ENCODE measurements around the gene REEP1.

Gene REEP1, protein sequence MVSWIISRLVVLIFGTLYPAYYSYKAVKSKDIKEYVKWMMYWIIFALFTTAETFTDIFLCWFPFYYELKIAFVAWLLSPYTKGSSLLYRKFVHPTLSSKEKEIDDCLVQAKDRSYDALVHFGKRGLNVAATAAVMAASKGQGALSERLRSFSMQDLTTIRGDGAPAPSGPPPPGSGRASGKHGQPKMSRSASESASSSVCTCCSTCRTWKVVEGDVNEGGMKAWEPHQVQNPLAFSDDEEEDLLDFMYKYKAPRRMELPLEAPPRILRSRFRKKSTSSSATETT

DNA sequence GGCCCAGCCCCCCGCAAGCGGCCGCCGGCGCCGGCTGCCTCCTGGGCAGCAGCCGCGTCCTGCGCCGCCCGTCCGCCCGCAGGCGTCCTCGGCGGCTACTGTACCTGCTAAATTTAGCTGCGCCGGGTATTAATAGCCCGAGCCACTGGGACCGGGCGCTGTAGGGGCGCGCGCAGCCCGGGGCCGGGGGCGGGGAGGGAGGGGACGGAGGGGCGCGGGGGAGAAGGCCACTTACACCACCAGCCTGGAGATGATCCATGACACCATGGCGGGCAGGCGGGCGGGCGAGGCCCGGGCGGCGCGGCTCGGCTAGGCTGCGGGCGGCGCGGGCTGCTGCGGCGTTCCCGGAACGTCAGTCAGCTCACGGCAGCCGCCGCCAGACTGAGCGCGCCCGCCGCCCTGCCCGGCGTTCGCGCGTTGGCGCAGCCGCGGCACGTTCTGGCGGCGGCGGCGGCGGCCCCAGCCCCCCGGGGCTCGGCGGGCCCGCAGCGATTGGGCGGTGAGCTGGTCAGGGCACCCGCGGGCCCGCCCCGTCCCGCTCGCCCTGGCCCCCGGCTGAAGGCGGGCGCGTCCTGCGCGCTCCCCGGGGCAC lies at the start of gene REEP1:
Gene REEP1 (minus strand): TSS at position 383 of the 592 bp plus-strand sequence. CDS start 116 bp downstream, at position 267.
- no peaks in the 10 kb centered on the region for H3K36me3 ChIP-seq (ENCODE audit: control insufficient read depth, low read depth, low read length)
- H3K27me3 ChIP-seq (ENCODE audit: control insufficient read depth, insufficient read depth, low read length): peaks cover 68% of the 10 kb centered on the region
- no peak within 1 kb of the TSS for H3K9ac ChIP-seq (ENCODE audit: low read length)
- H3K4me3 ChIP-seq (ENCODE audit: low read length): peak within 1 kb of the TSS; percentile 58
- H3K9me3 ChIP-seq (ENCODE audit: control insufficient read depth, low read depth, low read length): no peaks in the 10 kb centered on the region
- H3K4me1 ChIP-seq (ENCODE audit: control insufficient read depth, low read depth, low read length): no peaks in the 10 kb centered on the region
- no peak within 1 kb of the TSS for H3K27ac ChIP-seq (ENCODE audit: low read length)

DNA sequence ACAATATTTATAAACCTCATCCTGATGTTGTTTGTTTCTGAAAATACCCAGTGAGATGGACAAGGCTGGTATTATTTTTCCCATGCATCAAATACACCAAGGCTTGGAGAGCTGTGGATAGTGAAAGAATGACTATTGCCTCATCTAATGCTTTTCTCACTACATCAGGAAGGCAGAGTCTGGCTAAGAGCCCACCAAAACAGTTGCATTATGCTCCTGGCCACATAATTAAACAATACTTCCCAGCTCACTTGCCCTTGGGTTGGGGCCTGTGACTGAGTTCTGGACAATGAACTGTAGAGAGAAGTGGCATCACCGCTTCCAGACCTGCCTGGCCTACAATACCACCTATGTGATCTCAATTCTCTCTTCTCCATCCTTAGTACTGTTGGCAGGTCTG lies 46.4 kb upstream of the REEP1 start:
- H3K27me3 ChIP-seq (ENCODE audit: control insufficient read depth, insufficient read depth, low read length): no peaks in the 10 kb centered on the region
- H3K4me1 ChIP-seq (ENCODE audit: control insufficient read depth, low read depth, low read length): no peaks in the 10 kb centered on the region
- H3K27ac ChIP-seq (ENCODE audit: low read length): no peak overlapping the region
- H3K36me3 ChIP-seq (ENCODE audit: control insufficient read depth, low read depth, low read length): no peaks in the 10 kb centered on the region
- H3K9ac ChIP-seq (ENCODE audit: low read length): no peak overlapping the region
- no peaks in the 10 kb centered on the region for H3K9me3 ChIP-seq (ENCODE audit: control insufficient read depth, low read depth, low read length)
- H3K4me3 ChIP-seq (ENCODE audit: low read length): no peak overlapping the region

DNA sequence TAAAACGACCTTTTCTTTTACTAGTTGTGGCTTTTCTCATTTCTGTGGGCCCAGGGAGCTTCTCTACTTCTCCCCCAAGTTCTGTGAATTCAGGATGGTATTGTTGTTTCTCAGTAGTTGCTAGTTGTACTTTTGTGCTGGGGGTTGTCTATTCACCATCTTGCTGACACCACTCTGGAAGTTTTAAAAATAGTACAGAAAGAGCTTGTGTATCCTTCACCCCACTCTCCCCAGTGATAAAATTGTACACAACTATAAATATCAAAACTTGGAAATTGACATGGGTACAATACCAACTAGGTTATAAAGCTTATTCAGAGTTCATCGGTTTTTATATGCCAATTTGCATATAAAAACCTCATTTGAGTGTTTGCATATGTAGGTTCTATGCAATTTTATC lies 45.3 kb upstream of the REEP1 start:
- Histone ChIP-seq H3K4me3 (ENCODE audit: low read length) (no peak overlapping the region), H3K36me3 (ENCODE audit: control insufficient read depth, low read depth, low read length) (no peaks in the 10 kb centered on the region), H3K27me3 (ENCODE audit: control insufficient read depth, insufficient read depth, low read length) (no peaks in the 10 kb centered on the region), H3K4me1 (ENCODE audit: control insufficient read depth, low read depth, low read length) (no peaks in the 10 kb centered on the region), H3K27ac (ENCODE audit: low read length) (no peak overlapping the region), H3K9ac (ENCODE audit: low read length) (no peak overlapping the region), H3K9me3 (ENCODE audit: control insufficient read depth, low read depth, low read length) (no peaks in the 10 kb centered on the region)

DNA sequence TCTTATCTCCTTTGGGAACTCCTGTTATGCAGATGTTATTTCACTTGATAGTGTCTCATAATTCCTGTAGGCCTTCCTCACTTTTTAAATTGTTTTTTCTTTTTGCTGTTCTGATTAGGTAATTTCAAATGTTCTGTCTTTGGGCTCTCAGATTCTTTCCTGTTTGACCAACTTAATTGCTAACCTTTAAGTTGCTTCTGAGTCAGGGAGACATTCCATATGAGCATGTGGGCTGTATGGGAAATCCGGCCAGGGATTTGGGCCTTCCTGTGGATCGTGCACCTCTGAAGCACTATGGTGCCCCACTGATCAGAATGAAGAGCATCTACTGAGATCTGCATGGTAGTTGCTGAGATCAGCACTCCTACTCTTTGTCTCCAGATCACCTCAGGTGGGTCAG lies 44.7 kb upstream of the REEP1 start:
- Histone ChIP-seq H3K27ac (ENCODE audit: low read length) (no peak overlapping the region), H3K36me3 (ENCODE audit: control insufficient read depth, low read depth, low read length) (no peaks in the 10 kb centered on the region), H3K4me3 (ENCODE audit: low read length) (no peak overlapping the region), H3K4me1 (ENCODE audit: control insufficient read depth, low read depth, low read length) (no peaks in the 10 kb centered on the region), H3K27me3 (ENCODE audit: control insufficient read depth, insufficient read depth, low read length) (no peaks in the 10 kb centered on the region), H3K9me3 (ENCODE audit: control insufficient read depth, low read depth, low read length) (no peaks in the 10 kb centered on the region), H3K9ac (ENCODE audit: low read length) (no peak overlapping the region)

DNA sequence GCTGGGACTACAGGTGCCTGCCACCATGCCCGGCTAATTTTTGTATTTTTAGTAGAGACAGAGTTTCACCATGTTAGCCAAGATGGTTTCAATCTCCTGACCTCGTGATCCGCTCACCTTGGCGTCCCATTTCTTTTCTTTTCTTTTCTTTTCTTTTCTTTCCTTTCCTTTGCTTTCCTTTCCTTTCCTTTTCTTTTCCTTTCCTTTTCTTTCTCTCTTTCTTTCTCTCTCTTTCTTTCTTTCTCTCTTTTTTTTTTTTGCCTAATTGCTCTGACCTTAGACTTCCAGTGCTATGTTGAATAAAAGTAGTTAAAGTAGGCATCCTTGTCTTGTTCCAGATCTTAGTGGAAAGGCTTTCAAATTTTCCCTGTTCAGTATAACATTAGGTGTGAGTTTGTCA lies 41.0 kb upstream of the REEP1 start:
- Histone ChIP-seq H3K4me1 (ENCODE audit: control insufficient read depth, low read depth, low read length) (no peaks in the 10 kb centered on the region), H3K27ac (ENCODE audit: low read length) (no peak overlapping the region), H3K27me3 (ENCODE audit: control insufficient read depth, insufficient read depth, low read length) (no peaks in the 10 kb centered on the region), H3K9me3 (ENCODE audit: control insufficient read depth, low read depth, low read length) (no peaks in the 10 kb centered on the region), H3K9ac (ENCODE audit: low read length) (no peak overlapping the region), H3K36me3 (ENCODE audit: control insufficient read depth, low read depth, low read length) (no peaks in the 10 kb centered on the region), H3K4me3 (ENCODE audit: low read length) (no peak overlapping the region)

DNA sequence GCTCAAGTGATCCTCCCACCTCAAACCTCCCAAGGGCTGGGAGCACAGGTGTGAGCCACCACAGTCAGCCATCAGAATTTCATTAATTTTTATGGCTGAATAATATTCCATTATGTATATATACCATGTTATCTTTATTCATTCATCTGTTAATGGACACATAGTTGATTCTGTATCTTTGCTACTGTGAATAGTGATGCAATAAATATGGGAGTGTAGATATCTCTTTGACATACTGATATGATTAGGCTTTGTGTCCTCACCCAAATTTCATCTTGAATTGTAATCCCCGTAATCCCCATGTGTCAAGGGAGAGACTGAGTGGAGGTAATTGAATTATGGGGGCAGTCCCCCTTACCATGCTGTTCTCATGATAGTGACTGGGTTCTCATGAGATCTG lies 38.2 kb upstream of the REEP1 start:
- Histone ChIP-seq H3K36me3 (ENCODE audit: control insufficient read depth, low read depth, low read length) (no peaks in the 10 kb centered on the region), H3K9ac (ENCODE audit: low read length) (no peak overlapping the region), H3K27ac (ENCODE audit: low read length) (no peak overlapping the region), H3K27me3 (ENCODE audit: control insufficient read depth, insufficient read depth, low read length) (no peaks in the 10 kb centered on the region), H3K4me1 (ENCODE audit: control insufficient read depth, low read depth, low read length) (peaks cover 3% of the 10 kb centered on the region), H3K4me3 (ENCODE audit: low read length) (no peak overlapping the region), H3K9me3 (ENCODE audit: control insufficient read depth, low read depth, low read length) (no peaks in the 10 kb centered on the region)

DNA sequence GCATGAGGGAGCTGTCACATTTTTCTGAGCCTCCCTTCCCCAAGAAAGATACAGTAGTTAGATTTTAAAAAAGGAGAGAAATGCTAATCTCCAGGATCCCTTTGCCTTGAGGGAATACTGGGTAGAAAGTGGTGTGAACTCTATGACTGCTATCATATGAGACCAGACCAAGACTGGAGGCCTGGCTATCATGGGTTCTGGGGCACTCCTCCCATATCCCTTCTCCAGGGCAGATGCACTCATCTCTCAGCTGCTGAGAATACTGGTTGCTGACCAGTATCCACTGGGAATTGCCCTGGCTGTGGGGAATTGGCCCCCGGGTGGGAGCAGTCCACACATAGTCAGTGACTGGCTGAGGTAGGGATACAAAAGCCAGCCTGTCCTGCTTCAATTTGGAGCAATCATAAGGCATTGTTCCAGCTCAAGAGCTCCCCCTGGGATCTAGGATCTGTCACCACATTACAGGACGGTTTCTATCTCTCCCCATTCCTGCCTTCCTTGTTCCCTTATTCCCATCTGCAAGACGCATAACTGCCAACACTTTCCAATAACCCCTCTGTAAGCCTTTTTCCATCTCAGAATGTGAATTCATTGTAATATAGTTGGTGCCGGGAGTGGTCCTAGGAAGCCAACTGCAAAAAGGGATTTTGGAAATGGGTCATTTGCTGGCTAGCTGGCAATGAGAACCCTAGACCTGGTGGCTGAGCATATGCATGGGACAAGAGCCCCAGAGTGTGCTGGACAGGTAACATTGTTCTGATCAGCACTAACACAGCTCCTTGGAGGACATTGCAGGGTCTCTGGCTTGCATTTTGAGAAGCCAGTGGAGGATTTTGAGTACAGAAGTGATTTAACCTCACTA lies 35.4 kb upstream of the REEP1 start:
- Histone ChIP-seq H3K27ac (ENCODE audit: low read length) (no peak overlapping the region), H3K4me1 (ENCODE audit: control insufficient read depth, low read depth, low read length) (peaks cover 3% of the 10 kb centered on the region), H3K9me3 (ENCODE audit: control insufficient read depth, low read depth, low read length) (no peaks in the 10 kb centered on the region), H3K36me3 (ENCODE audit: control insufficient read depth, low read depth, low read length) (no peaks in the 10 kb centered on the region), H3K27me3 (ENCODE audit: control insufficient read depth, insufficient read depth, low read length) (no peaks in the 10 kb centered on the region), H3K4me3 (ENCODE audit: low read length) (no peak overlapping the region), H3K9ac (ENCODE audit: low read length) (no peak overlapping the region)

DNA sequence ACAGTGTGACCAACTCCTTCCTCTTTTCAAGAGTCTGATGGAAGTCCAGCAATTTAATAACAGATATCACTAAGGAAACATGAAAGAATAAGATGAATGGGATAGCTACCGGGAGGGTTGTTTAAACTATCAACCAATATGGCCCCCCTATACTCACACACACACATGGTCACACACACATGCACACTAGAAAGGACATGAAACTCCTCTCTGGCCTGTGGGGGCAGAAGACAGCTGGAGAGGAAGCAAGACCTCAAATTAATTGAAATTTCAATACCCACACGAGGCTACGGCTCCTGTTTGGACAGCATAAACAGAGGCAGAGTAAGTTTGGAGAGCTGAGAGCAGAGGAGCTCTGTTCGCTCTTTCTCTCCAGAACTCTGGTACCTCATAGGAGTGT lies 34.7 kb upstream of the REEP1 start:
- no peaks in the 10 kb centered on the region for H3K36me3 ChIP-seq (ENCODE audit: control insufficient read depth, low read depth, low read length)
- no peak overlapping the region for H3K27ac ChIP-seq (ENCODE audit: low read length)
- no peak overlapping the region for H3K9ac ChIP-seq (ENCODE audit: low read length)
- no peaks in the 10 kb centered on the region for H3K9me3 ChIP-seq (ENCODE audit: control insufficient read depth, low read depth, low read length)
- peaks cover 3% of the 10 kb centered on the region for H3K4me1 ChIP-seq (ENCODE audit: control insufficient read depth, low read depth, low read length)
- no peak overlapping the region for H3K4me3 ChIP-seq (ENCODE audit: low read length)
- no peaks in the 10 kb centered on the region for H3K27me3 ChIP-seq (ENCODE audit: control insufficient read depth, insufficient read depth, low read length)

DNA sequence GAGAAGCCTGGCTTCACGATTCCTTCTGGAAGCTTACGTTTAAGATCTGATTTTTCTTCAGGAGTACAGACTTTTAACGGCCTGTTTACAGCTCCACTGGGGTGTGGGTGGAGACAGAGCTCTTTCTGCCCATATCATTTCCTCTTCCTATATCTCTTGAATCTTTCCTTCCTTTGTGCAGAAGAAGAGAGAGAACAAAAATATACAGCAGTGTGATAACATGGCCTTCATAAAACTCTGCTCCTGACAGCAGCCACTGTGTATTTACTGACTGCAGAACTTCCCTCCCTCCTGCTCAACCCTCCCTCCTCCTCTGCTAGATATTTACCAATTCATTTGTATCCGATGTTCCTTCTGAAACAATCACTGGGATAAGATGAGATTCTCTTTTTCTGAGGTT lies 34.1 kb upstream of the REEP1 start:
- no peak overlapping the region for H3K9ac ChIP-seq (ENCODE audit: low read length)
- H3K27ac ChIP-seq (ENCODE audit: low read length): no peak overlapping the region
- no peaks in the 10 kb centered on the region for H3K27me3 ChIP-seq (ENCODE audit: control insufficient read depth, insufficient read depth, low read length)

DNA sequence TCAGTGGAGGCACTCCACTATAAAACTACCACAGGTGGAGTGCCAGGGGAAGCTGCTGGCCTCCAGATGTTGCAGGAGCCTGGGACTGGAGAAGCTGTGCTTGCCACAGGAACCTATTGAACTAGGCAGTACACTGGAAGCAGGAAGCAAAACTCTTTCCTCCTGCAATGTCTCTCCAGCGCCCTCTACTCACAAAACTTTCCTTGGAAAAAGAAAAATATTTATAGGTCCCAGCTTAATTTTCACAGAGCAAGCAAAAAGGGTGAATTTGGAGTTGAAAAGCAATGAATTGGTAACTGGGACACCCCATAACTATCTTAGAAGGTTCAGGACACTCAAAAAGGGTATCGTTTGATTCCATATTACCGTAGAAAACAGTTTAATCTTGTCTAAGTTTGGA lies 33.2 kb upstream of the REEP1 start:
- no peaks in the 10 kb centered on the region for H3K27me3 ChIP-seq (ENCODE audit: control insufficient read depth, insufficient read depth, low read length)
- H3K4me1 ChIP-seq (ENCODE audit: control insufficient read depth, low read depth, low read length): peaks cover 3% of the 10 kb centered on the region
- no peak overlapping the region for H3K9ac ChIP-seq (ENCODE audit: low read length)
- H3K36me3 ChIP-seq (ENCODE audit: control insufficient read depth, low read depth, low read length): no peaks in the 10 kb centered on the region
- H3K9me3 ChIP-seq (ENCODE audit: control insufficient read depth, low read depth, low read length): no peaks in the 10 kb centered on the region
- H3K4me3 ChIP-seq (ENCODE audit: low read length): no peak overlapping the region
- no peak overlapping the region for H3K27ac ChIP-seq (ENCODE audit: low read length)

More for the DNA sequence above, 34.1 kb upstream of the REEP1 start:
- Histone ChIP-seq H3K9me3 (ENCODE audit: control insufficient read depth, low read depth, low read length) (no peaks in the 10 kb centered on the region), H3K4me3 (ENCODE audit: low read length) (no peak overlapping the region), H3K4me1 (ENCODE audit: control insufficient read depth, low read depth, low read length) (peaks cover 3% of the 10 kb centered on the region), H3K36me3 (ENCODE audit: control insufficient read depth, low read depth, low read length) (no peaks in the 10 kb centered on the region)

DNA sequence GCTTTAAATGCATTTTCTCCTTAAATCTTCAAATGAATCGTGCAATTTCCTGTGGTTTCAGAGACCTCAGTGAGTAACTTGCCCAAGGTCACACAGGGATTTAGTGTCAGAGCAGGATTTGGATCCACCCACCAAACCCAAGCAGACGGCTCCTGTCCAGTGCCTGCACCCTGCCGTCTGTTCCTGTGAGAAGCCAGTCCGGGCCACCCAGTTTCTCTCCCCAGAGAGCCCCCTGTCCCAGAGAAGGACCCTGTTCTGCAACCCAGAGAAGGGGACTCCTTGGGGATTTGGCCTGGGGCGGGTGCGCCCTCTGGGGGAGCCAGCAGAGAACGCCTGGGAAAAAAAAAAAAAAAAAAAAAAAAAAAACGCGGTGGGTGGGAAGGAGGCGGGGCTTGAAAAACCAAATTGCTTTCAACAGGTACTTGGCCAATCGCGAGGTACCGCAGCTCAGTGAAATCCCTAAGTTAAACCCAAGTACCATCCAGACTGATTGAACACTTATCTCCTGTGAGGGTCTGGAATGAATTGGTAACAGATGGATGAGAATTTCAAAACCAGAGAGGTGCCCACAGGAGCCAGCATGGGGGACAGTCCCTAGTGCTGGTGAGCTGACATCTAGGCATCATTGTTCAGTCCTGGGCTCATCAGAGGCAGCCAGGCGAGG lies 30.9 kb upstream of the REEP1 start:
- H3K27me3 ChIP-seq (ENCODE audit: control insufficient read depth, insufficient read depth, low read length): no peaks in the 10 kb centered on the region
- no peaks in the 10 kb centered on the region for H3K9me3 ChIP-seq (ENCODE audit: control insufficient read depth, low read depth, low read length)
- H3K9ac ChIP-seq (ENCODE audit: low read length): no peak overlapping the region
- no peak overlapping the region for H3K4me3 ChIP-seq (ENCODE audit: low read length)
- H3K27ac ChIP-seq (ENCODE audit: low read length): no peak overlapping the region
- H3K36me3 ChIP-seq (ENCODE audit: control insufficient read depth, low read depth, low read length): no peaks in the 10 kb centered on the region
- peaks cover 3% of the 10 kb centered on the region for H3K4me1 ChIP-seq (ENCODE audit: control insufficient read depth, low read depth, low read length)

Data from iPS-18a (cell line).